HG03066 (cell line): Measurements from ENCODE around the gene GPR157.
"Not testable (repeated sequence)": the region's sequence is repeated elsewhere in the genome, so short reads cannot be mapped to it uniquely, and the experiment has no call there.

Source experiments
- ATAC-seq: cut with Tn5 transposase; IDR thresholded peaks from one replicate; pipeline ENCODE4 v1.9.1; 2021; ENCODE audit warnings: low read depth; ENCODE audit not compliant: unreplicated experiment

GPR157 gene

GRCh38 chr1:9149151-9149550 is 20.2 kb upstream of the GPR157 start:
- ATAC-seq, result no peak

GRCh38 chr1:9146156-9146555 is 17.3 kb upstream of the GPR157 start:
- no peak for ATAC-seq

- ATAC-seq, result no peak
Observed at GRCh38 chr1:9145714-9146113, 16.8 kb upstream of the GPR157 start.

GRCh38 chr1:9145021-9145668 is 16.2 kb upstream of the GPR157 start:
- ATAC-seq, result no peak

GRCh38 chr1:9144494-9144893 is 15.6 kb upstream of the GPR157 start:
- not testable (repeated sequence) for ATAC-seq

DNA sequence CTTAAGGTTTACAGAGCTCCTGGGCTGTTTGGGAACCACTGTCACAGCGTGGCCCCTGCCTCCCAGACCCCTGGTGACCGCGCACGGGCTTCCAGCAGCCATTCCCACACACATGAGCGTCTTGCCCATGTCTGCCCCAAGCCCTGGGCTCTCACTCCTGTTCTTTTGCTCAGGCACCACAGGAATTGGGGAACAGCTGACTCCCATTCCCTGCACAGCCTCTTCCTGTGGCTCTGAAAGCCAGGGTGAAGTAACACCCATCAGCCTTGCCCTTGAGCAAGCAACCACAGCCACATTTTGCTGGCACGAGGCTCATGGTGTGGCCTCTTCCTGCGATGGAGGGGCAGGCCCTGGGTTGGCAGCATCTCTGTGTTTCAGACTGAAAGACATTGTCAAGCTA is 14.3 kb upstream of the GPR157 start:
- no peak for ATAC-seq

GRCh38 chr1:9139930-9140329 is 11.0 kb upstream of the GPR157 start:
- no peak for ATAC-seq

GRCh38 chr1:9136932-9137331 is 8.0 kb upstream of the GPR157 start:
- no peak for ATAC-seq

GRCh38 chr1:9135073-9135836 is 6.4 kb upstream of the GPR157 start:
- no peak for ATAC-seq

GRCh38 chr1:9133870-9134585 is 5.1 kb upstream of the GPR157 start:
- ATAC-seq, result no peak

DNA sequence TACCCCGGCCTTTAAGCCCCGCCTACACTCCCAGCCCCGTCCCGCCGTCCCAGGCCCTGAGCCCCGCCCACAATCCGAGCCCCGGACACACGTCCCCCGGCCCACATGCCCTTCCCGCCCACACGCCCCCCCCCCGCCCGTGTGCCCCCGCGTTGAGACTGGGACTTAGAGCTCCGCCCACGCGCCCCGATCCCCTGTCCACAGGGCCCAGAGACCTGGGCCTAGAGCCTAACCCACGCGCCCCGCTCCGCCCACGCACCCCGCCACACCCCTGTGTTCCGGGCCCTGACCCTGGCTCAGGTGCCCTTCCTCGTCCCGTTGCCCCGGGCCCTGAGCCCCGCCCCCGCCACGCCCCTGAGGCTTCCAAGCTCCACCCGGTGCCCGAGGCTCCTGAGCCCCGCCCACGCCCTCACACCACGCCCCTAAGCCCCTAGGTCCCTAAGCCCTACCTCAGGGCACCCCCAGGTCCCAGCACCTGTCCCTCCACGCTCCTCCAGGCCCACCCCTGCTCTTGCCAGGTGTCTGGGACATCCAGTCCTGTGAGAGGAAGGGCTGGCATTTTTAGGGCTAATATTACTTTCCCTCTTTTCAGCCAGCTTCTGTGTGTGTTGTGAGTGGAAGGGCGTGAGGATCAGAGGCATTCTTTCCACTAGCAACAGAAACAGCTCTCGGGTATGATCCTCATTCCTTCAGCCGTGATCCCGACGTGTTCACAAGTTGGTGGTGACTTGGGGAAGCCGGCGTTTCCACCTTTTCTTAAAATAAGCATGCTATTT is 552 bp upstream of the GPR157 start:
- peak; percentile 55 for ATAC-seq

DNA sequence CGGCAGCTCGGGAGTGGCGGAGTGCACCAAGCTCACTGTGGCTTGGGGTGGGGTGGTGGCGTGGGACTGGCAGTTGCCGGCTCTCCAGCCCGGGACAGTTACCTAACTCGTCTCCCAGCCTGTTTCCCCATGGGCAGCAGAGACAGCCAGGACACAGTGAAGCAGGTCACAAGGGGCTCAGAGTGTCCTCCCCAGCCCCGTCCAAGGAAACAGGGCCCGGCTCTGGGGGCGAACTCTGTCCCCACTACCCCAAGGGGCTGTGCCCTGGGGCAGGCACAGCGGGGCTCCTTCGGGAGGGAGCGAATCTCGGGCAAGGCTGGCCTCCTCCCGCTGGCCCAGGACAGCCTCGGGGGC is 759 bp downstream of the GPR157 start:
- no peak for ATAC-seq

DNA sequence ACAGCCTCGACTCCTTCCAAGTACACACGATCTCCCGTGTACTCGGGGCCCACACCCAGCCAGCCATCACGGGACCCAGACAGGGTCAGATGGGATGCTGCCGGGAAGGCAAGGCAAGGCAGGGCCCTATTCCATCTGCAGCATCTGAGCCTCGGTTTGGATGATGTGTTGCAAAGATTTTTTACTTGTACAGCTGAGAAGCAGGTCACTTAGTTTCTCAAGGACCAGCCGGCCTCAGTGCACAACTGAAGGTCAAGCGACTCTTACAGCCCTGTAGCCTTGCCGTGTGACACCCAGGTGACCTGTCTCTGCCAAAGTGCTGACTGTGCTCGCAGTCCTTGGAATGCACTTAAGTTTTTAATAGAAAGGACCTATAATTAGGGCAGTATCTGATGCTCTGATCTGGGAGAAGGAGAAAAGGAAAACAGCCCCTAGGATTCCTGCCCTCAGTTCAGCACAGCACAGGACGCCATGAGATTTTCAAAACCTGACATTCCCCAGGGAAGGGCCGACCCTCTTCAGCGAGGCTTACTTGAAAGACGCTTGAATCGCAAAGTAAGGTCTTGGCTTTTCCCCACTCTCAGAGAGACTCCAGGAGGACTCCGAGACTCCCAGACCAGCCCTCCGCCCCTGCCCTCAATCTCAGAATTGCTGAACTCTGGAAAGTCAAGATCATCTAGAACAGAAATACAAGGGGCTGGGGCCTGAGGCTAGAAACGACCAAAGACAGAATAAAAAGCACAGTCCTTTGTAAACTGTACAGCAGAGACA is 1.3 kb downstream of the GPR157 start:
- no peak for ATAC-seq

- no peak for ATAC-seq
Observed at GRCh38 chr1:9126511-9126910, 2.4 kb downstream of the GPR157 start.

- not testable (repeated sequence) for ATAC-seq
Observed at GRCh38 chr1:9125847-9126246, 3.1 kb downstream of the GPR157 start.

- ATAC-seq, result no peak
Observed at GRCh38 chr1:9125325-9125724, 3.6 kb downstream of the GPR157 start.

GRCh38 chr1:9124389-9124788 is 4.5 kb downstream of the GPR157 start:
- ATAC-seq, result not testable (repeated sequence)

DNA sequence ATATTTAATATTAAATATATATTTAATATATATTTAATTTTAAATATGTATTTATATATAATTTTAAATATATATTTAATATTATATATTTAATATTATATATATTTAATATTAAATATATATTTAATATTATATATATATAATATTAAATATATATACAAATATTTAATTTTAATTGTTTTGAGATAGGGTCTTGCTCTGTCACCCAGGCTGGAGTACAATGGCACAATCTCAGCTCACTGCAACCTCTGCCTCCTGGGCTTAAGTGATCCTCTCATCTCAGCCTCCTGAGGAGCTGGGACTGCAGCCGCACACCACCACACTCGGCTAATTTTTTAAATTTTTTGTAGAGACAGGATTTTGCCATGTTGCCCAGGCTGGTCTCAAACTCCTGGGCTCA is 5.2 kb downstream of the GPR157 start:
- not testable (repeated sequence) for ATAC-seq

- peak; percentile 69 for ATAC-seq
Observed at GRCh38 chr1:9121496-9122409, 7.1 kb downstream of the GPR157 start.
